RWPE2 (cell line): ENCODE data around the gene PSTPIP1.

Source experiments
- ATAC-seq: fragments of 200-7000 bp; cut with Tn5 transposase; 3 replicates; pipeline ENCODE4 v1.9.1; 2021; ENCODE audit warnings: low read depth
- DNase-seq: peaks from one replicate; pipeline ENCODE4 v3.0.0-alpha.2; 2020; ENCODE audit warnings: low spot score
- H3K27ac ChIP-seq: fragments of 450-650 bp; 2 replicates; pipeline ENCODE4 v1.5.1; 2017; ENCODE audit warnings: mild to moderate bottlenecking; ENCODE audit not compliant: poor library complexity, severe bottlenecking
- H3K27me3 ChIP-seq: fragments of 250-450 bp; sonication (Bioruptor Pico); 2 replicates; pipeline ENCODE4 v1.5.1; 2021; ENCODE audit warnings: mild to moderate bottlenecking, moderate library complexity; ENCODE audit not compliant: insufficient read depth, poor library complexity, severe bottlenecking
- H3K36me3 ChIP-seq: fragments of 250-450 bp; sonication (Bioruptor Pico); 2 replicates; pipeline ENCODE4 v1.5.1; 2020; ENCODE audit warnings: low read depth, mild to moderate bottlenecking, moderate library complexity
- H3K4me1 ChIP-seq: fragments of 250-450 bp; sonication (Bioruptor Pico); 2 replicates; pipeline ENCODE4 v1.5.1; 2021; ENCODE audit warnings: mild to moderate bottlenecking, moderate library complexity; ENCODE audit not compliant: insufficient read depth, poor library complexity, severe bottlenecking
- H3K4me3 ChIP-seq: fragments of 250-450 bp; sonication (Bioruptor Pico); 2 replicates; pipeline ENCODE4 v1.5.1; 2021; ENCODE audit warnings: mild to moderate bottlenecking, moderate library complexity; ENCODE audit not compliant: severe bottlenecking
- H3K9me3 ChIP-seq: fragments of 250-450 bp; sonication (Bioruptor Pico); 2 replicates; pipeline ENCODE4 v1.5.1; 2021; ENCODE audit warnings: mild to moderate bottlenecking, moderate library complexity; ENCODE audit not compliant: severe bottlenecking
- TF ChIP-seq, protein P1 (sequence below): fragments of 450-650 bp; IDR thresholded peaks from one replicate; pipeline ENCODE4 v1.5.1; 2017; ENCODE audit warnings: mild to moderate bottlenecking, moderate library complexity; ENCODE audit not compliant: poor library complexity, severe bottlenecking

The PSTPIP1 gene

DNA sequence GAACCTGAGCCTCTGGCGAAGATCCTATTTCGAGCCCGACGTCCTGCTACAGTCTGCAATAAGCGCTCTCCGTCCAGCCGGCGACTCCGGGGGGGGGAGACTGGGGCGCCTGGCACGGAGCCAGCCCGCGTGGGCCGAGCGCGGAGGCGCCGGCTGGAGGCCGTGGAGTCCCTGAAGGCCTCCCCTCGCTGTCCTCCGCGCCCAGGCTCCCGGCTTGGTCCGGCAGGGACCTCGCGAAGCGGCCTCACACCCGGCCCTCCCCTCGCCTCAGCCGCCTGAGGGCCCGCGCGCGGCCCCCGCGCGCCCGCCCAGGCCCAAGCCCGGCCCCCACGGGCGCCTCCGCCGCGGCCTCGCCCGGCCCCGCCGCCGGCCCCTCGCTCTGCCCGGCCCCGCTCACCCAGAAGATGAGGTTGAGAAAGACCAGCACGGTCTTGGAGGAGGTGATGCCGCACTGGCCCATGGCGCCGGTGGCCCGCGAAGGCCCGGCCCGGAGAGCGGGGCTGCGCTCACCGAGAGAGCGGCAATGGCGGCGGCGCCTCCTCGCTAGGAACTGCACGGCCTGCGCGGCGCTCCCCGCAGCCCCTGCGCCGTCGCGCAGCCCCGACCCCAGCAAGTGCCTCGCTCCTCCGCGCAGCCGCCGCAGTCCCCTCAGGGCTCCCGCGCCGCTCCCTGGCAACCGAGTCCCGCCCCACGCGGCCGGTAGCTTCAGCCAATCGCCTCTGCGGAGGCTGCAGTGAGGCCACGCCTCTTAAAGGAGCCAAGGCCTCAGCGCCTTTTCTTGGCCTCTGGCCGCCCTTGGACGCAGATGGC, 75.8 kb downstream of the PSTPIP1 start, which contains the start of gene TSPAN3:
Gene TSPAN3, minus strand, starts transcription at position 615 of the 810 bp plus-strand sequence. Its CDS starts 155 bp downstream, at position 460.
- H3K9me3 ChIP-seq = no peaks in the 10 kb centered on the region
- H3K36me3 ChIP-seq = 0 out of 2 replicates have a peak, but pooled peaks cover 6% of the 10 kb centered on the region
- peaks cover 6% of the 10 kb centered on the region for H3K27me3 ChIP-seq
- DNase-seq (peak; percentile 95), ATAC-seq (peak; percentile 92)
- H3K27ac ChIP-seq = peak within 1 kb of the TSS; percentile 50
- H3K4me1 ChIP-seq = peaks cover 24% of the 10 kb centered on the region
- H3K4me3 ChIP-seq = peak within 1 kb of the TSS; percentile 57
- TF ChIP-seq, protein P1, sequence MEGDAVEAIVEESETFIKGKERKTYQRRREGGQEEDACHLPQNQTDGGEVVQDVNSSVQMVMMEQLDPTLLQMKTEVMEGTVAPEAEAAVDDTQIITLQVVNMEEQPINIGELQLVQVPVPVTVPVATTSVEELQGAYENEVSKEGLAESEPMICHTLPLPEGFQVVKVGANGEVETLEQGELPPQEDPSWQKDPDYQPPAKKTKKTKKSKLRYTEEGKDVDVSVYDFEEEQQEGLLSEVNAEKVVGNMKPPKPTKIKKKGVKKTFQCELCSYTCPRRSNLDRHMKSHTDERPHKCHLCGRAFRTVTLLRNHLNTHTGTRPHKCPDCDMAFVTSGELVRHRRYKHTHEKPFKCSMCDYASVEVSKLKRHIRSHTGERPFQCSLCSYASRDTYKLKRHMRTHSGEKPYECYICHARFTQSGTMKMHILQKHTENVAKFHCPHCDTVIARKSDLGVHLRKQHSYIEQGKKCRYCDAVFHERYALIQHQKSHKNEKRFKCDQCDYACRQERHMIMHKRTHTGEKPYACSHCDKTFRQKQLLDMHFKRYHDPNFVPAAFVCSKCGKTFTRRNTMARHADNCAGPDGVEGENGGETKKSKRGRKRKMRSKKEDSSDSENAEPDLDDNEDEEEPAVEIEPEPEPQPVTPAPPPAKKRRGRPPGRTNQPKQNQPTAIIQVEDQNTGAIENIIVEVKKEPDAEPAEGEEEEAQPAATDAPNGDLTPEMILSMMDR = no peak

- no peaks in the 10 kb centered on the region for H3K9me3 ChIP-seq
- peak overlapping the region; percentile 57 for H3K4me3 ChIP-seq
- H3K36me3 ChIP-seq = 0 out of 2 replicates have a peak, but pooled peaks cover 6% of the 10 kb centered on the region
- peaks cover 14% of the 10 kb centered on the region for H3K27me3 ChIP-seq
- peaks cover 23% of the 10 kb centered on the region for H3K4me1 ChIP-seq
- TF ChIP-seq, protein P1 = no peak
- no peak for DNase-seq
- peak overlapping the region; percentile 50 for H3K27ac ChIP-seq
- ATAC-seq = no peak
Observed at GRCh38 chr15:77071305-77072223, 76.6 kb downstream of the PSTPIP1 start.

- Histone ChIP-seq H3K36me3 (no peaks in the 10 kb centered on the region), H3K27ac (no peak overlapping the region), H3K27me3 (peaks cover 16% of the 10 kb centered on the region), H3K4me1 (peaks cover 3% of the 10 kb centered on the region), H3K4me3 (no peak overlapping the region), H3K9me3 (no peaks in the 10 kb centered on the region)
- TF ChIP-seq, protein P1 = no peak
- DNase-seq = no peak
- ATAC-seq = no peak
Observed at GRCh38 chr15:77074350-77074749, 79.4 kb downstream of the PSTPIP1 start.

- Histone ChIP-seq H3K27ac (no peak overlapping the region), H3K9me3 (no peaks in the 10 kb centered on the region), H3K27me3 (peaks cover 16% of the 10 kb centered on the region), H3K4me1 (no peaks in the 10 kb centered on the region), H3K4me3 (no peak overlapping the region), H3K36me3 (no peaks in the 10 kb centered on the region)
- TF ChIP-seq, protein P1 = peak; percentile 28
- 0 out of 3 replicates have a peak, but pooled peaks have one; percentile 19 for ATAC-seq
- DNase-seq = no peak
Observed at GRCh38 chr15:77075528-77075927, 80.6 kb downstream of the PSTPIP1 start.
